ENCODE data around the gene GLMN.

The GLMN gene, protein sequence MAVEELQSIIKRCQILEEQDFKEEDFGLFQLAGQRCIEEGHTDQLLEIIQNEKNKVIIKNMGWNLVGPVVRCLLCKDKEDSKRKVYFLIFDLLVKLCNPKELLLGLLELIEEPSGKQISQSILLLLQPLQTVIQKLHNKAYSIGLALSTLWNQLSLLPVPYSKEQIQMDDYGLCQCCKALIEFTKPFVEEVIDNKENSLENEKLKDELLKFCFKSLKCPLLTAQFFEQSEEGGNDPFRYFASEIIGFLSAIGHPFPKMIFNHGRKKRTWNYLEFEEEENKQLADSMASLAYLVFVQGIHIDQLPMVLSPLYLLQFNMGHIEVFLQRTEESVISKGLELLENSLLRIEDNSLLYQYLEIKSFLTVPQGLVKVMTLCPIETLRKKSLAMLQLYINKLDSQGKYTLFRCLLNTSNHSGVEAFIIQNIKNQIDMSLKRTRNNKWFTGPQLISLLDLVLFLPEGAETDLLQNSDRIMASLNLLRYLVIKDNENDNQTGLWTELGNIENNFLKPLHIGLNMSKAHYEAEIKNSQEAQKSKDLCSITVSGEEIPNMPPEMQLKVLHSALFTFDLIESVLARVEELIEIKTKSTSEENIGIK

DNA sequence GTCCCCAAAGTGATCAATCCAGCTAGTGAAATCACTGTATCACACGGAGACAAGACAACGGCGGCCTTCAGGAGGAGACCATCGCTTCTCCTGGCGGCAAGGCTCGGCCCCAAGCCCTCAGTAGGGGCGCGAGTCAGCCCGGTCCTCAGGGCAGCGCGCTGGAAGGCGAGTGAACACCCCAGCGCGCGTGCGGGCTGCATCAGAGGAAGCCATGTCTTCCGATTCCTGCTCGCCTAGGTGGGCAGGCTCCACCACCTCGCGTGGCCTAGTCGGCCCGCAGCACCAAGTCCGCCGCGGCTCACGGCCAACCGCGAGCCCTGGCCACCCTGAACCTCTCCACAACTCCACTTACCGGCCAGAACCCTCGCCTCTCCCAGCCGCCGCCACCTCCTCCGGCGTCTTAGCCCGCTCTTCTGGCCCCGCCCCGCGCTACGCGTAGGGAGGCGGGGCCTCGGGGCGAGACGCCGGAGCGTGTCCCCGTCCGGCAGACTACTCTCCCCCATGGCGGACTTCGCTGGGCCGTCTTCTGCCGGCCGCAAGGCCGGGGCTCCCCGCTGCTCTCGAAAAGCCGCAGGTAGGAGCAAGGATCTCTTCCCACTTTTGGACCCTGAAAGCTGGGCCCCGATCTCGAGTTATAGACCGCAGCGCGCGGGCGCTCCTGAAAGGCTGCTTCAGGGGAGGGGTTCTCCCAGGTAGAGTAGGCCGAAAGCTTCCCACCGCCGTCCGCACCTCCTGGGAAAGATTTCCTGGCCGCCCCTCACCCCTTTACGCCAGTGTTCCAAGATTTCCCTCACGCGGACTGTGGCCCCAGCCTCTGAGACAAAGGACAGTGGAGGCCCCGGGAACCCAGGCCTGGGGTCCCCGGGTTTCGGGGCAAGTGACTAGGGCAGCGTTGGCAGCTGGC lies at the start of gene GLMN, which contains the start of gene RPAP2:
GLMN (minus strand) TSS at position 415 of the 904 bp plus-strand sequence. CDS start 988 bp downstream, outside the sequence.
RPAP2 (plus strand) TSS at position 487 of the 904 bp plus-strand sequence; CDS start at position 502, 15 bp downstream.
- in situ Hi-C loops (cut with MboI; ENCODE audit: low sequenced_read_pairs) = no loop called here

DNA sequence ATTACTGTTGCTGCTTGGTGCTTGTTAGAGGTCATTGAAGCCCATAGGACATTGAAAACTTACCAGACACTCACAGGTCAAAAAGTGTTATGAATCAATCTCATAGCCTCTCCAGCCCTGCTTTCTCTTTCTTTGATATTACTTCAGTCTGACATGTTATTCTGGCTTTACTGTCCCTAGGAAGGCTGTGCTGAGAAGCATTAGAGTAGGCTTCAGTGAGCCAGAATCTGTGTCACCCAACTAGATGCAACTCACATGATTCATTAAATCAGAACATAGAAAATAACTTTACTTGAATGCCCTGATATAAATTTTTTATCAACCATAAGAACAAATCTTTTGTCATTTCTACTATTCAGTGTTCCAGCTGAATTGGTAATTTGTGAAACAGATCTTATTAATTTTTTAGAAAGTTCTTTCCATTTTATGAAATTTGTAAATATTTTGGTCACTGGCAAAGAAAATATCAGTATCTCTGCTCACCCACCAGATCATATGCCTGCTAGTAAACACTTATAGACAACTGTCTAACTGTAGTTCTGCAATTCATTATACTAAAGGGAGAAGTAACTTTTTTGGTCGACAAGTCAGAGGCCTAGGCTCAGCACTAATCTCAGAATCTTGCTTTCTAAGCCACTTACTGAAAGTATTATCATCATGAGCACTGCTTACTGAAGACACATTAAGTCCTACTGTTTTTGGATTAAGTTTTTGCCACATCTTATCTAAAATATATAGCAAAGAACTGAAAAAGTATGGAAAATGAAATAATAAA lies 48.3 kb upstream of the GLMN start:
- in situ Hi-C loops (cut with MboI; ENCODE audit: low sequenced_read_pairs) = no loop called here

DNA sequence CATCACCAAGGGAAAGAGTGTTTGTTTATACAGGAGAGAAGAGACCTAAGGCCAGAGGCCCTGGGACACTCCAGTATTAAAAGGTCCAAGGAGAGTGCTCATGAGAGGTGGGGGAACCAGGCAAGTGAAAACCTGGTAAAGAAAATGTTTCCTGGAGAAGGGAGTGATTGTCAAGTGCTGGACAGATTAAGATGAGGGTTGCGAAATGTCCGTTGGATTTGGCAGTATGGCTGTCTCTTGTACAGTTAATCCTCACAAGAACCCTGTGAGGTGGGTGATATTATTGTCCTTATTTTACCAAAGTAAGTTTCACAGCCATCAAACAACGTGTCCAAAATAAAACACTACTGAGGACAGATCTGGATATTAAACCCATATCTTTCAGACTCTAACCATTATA lies 44.3 kb upstream of the GLMN start:
- in situ Hi-C loops (cut with MboI; ENCODE audit: low sequenced_read_pairs) = no loop called here

DNA sequence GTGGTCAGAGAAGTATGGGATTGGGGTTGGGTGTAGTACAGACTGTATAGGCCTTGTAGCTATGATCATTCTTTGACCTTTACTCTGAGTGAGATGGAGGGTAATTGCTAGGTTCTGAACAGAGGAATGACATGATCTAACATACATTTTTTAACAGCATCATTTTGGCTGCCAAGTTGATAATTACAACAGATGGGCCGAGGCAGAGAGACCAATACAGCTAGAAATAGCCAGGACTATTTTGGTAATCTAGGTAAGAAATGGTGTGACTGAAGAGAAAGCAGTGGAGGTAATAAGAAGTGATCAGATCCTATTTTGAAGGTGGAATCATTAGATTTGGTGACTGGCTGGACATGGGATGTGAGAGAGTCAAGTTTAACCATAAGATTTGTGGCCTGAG lies 43.6 kb upstream of the GLMN start:
- in situ Hi-C loops (cut with MboI; ENCODE audit: low sequenced_read_pairs) = no loop called here

DNA sequence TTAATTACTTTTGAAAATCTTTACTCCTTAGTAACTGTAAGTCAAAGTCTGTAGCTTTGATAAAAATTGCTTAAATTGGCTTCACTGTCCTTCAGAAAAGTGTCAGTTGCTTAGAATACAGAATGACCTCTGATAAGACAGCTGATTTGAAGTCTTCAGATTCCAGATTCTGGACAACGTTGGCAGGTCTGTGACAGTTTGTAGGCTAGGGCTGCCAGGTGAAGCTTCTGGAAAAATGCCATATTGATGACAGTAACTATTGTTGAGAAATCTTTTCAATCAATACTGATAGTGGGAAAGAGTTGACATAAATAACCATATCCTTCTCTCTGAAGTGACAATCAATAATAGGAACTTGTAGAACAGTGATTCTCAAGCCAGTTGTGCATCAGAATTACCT lies 41.4 kb upstream of the GLMN start:
- in situ Hi-C loops (cut with MboI; ENCODE audit: low sequenced_read_pairs) = no loop called here

DNA sequence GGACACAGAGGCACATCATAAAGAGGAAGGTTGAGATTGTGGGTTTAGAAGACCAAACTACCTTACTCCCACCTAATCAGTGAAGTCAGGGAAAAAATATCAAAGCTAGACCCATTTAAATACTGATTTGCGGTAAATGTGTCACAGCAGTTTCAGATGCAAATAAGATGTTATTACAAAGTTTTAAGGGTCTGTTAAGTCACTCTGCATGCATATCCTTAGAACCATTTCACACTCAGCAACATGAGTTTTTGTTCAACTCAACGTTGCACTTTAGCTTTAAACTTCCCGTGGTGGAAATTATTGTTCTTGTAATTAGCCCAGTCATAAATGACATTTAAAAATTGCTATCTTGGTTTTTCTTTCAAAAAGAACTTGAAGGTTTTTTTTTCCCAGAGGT lies 34.9 kb upstream of the GLMN start:
- in situ Hi-C loops (cut with MboI; ENCODE audit: low sequenced_read_pairs) = no loop called here

DNA sequence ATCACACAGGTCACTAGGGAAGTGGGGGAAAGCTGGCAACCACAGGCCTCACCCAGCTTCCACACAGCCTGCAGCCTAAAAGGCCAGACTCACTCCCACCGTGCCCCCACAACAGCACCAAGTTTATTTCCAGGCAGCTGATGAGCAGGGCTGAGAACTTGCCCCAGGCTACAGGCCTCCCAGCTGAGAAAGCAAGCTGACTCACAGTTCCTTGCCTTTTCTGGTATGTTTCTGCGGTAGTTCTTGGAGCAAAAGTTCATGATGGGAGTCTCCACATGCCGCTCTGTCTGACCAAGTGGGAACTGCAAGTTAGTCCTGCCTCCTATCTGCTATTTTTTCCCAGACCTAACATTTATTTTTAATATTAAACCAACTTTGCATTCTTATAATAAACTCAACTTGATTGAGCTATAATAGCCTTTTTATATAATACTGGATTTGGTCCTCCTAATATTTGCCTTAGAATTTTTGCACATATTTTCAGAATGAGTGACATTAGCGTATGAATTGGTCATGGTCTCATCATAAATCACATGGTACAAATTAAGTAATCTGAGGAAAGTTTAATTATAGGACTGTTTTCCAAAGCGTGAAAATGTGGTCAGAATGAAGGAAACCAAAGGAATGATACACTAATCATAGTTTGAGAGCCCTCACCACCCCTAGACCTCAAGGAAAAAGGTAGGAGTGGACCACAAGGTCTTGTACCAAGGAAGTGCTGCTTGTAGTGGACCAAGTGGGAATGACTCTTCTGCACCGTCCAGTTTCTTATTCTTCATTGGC lies 30.8 kb upstream of the GLMN start:
- in situ Hi-C loops (cut with MboI; ENCODE audit: low sequenced_read_pairs) = no loop called here

DNA sequence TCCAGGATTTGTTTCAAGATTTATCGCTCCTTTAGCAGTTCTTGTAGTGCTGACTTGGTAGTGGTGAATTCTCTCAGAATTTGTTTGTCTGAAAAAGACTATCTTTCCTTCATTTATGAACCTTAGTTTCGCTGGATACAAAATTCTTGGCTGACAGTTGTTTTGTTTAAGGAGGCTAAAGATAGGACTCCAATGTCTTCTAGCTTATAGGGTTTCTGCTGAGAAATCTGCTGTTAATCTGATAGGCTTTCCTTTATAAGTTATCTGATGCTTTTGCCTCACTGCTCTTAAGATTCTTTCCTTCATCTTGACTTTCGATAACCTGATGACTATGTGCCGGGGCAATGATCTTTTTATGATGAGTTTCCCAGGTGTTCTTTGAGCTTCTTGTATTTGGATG lies 29.0 kb upstream of the GLMN start:
- in situ Hi-C loops (cut with MboI; ENCODE audit: low sequenced_read_pairs) = no loop called here

DNA sequence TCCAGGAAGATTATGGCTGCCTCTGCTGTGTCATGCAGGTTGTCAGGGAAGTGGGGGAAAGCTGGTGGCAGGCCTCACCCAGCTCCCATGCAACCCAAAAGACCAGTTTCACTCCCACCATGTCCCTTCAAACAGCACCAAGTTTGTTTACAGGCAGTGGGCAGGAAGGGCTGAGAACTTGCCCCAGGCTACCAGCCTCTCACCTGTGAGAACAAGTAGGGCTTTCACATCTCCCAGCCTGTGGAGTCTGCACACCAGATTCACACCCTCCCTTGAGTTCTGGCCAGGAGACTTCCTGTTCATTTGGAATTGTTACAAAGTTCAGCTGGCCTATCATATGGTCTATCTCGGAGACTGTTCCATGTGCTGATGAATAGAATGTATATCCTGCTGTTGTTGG lies 27.9 kb upstream of the GLMN start:
- in situ Hi-C loops (cut with MboI; ENCODE audit: low sequenced_read_pairs) = no loop called here

DNA sequence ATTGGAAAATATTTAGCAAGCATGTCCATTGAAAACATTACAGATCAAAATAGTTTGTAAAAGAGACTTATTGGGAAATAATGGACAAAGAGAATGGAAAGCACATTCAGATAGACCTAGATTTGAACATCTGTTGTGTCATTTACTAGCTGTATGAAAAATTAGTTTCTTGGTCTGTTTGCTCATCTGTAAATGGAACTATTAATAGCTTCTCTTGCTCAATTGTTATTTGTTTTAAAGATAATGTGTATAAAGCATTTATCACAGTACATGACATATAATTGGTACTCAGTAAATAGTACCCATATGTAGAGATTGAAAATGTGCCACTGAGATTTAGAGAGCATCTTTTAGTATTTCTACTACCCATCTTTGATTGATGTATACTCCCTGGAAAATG lies 26.0 kb upstream of the GLMN start:
- in situ Hi-C loops (cut with MboI; ENCODE audit: low sequenced_read_pairs) = no loop called here

DNA sequence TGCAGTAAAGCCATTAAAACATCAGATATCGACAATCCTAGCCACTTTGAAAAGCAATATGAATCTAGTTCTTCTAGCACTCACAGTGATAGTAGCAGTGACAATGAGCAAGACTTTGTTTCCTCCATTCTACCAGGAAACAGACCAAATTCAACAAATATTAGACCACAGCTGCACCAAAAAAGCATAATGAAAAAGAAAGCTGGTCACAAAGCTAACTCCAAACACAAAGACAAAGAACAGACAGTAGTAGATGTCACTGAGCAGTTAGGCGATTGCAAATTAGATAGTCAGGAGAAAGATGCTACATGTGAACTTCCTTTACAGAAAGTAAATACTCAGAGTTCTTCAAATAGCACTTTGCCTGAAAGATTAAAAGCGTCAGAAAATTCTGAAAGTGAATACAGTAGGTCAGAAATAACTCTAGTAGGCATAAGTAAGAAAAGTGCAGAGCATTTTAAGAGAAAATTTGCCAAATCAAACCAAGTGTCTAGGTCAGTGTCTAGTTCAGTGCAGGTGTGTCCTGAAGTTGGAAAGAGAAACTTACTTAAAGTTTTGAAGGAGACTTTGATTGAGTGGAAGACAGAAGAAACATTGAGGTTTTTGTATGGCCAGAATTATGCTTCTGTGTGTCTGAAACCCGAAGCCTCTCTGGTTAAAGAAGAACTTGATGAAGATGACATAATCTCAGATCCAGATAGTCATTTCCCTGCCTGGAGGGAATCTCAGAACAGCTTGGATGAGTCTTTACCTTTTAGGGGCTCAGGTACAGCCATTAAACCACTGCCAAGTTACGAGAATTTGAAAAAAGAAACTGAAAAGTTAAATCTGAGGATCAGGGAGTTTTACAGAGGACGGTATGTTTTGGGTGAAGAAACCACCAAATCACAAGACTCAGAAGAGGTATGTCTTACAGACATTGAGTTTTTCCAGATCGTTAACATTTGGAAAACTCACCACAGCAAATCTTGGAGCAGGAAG lies 25.0 kb upstream of the GLMN start:
- in situ Hi-C loops (cut with MboI; ENCODE audit: low sequenced_read_pairs) = no loop called here

DNA sequence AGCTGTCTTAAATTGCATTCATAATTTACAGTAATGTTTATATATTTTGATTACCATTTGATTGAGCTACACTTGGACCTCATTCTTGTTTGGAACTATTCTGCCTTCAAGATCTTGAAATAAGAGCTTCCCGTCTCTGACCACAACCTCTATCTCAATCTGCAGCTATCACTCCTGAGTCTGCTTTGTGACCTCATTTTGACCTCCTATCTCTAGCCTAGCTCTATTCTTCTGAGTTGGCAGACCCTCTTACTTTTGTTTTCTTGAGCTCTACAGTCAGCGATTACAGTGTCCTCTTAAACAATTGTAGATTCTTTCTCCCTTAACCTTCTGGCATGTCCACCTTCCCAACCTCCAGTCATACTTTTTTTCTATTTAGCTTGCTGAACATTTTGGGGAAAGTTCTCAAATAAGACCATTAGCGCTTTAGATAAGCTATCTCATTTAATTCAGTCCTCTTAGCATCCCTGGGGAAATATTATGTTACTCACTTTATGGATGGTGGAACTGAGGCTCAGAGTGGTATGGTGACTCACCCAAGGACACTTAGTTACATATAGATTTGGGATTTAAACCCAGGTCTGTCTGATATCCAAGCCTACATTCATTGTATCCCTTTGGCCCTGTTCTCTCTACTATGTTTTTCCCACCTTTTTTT lies 19.2 kb upstream of the GLMN start:
- in situ Hi-C loops (cut with MboI; ENCODE audit: low sequenced_read_pairs) = no loop called here

DNA sequence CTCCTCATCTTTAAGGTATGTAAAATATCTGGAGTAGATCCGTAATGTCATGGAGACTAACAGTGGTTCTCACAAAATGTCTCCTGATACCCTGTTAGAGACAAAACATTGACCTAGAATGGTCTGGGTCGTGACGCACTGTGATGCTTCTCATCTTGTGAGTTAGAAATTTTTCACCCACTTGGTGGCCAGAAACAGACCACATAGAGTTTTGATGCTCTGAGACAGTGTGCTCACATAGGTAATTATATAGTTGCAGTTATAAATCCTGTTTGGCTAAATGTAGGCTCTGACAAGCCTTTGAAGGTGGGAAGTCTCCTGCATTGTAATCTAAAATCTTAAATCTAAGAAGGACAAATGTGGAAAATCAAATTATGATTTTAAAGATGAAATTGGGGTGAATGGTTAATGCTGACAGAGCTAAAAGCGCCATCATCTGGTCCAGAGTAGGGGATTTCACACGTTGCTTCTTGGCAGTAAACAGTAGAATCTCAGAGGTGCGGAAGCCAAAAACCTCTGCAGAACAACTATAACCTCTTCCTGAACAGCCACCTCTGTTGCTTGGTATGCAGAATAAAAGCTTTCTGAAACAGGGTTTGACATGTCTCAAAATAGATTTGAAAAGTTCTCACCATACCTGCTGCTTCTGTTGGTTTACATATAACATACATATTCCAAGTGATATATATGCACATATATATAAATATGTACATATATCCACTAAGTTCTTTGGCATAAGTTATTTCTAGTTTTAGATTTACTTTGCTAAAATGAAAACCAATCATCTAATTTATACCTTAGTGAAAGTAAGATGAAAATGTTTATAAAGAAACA lies 17.2 kb upstream of the GLMN start:
- in situ Hi-C loops (cut with MboI; ENCODE audit: low sequenced_read_pairs) = no loop called here

DNA sequence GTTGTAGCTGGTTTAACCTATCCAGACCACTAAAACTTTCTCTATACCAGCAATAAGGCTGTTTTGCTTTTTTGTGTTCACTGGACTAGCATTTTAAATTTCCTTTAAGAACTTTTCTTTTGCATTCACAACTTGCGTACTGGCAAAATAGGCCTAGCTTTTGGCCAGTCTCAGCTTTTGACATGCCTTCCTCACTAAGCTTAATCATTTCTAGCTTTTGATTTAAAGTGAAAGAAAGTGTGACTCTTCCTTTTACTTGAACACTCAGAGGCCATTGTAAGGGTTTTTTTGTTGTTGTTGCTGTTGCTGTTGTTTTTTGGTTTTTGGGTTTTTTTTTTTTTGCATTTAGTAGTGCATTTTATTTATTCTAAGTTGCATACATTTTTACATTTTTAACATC lies 15.2 kb upstream of the GLMN start:
- in situ Hi-C loops (cut with MboI; ENCODE audit: low sequenced_read_pairs) = no loop called here

DNA sequence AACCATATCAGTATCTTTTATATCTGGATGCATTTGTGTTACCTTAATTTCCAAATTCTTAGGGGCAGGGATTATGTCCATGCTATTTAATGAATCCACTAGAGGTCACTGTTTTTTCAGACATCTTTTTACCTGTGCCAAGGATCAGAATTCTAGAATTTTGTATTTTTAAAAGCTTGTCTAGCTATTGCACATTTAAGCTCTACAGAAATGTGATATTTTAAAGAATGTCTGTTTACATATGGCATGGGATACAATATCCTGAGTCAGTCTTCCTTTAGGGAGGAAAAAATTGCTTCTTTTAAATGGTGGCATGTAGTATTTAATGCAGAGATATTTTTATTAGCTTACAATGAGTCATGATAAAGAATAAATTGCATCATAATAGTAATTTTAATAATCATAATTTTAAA lies 11.4 kb upstream of the GLMN start:
- in situ Hi-C loops (cut with MboI; ENCODE audit: low sequenced_read_pairs) = no loop called here

DNA sequence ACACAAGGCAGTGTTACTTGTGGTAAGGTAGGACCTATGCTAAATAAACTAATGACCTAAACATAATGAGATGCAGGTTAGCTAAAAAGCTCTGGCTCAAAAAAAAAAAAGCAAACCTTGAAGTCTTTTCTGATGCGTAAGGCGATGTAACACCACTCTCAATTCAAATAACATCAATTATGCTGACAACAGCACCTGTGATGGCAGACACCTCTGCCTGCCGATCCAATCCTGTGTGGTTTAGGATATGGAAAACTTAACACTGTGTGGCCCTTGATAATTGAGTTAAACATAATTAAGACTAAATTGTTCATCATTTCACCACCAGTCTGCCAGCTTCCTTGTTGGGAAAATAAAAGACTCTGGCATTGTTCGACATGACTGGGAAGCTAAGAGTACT lies 9.2 kb upstream of the GLMN start:
- in situ Hi-C loops (cut with MboI; ENCODE audit: low sequenced_read_pairs) = no loop called here

DNA sequence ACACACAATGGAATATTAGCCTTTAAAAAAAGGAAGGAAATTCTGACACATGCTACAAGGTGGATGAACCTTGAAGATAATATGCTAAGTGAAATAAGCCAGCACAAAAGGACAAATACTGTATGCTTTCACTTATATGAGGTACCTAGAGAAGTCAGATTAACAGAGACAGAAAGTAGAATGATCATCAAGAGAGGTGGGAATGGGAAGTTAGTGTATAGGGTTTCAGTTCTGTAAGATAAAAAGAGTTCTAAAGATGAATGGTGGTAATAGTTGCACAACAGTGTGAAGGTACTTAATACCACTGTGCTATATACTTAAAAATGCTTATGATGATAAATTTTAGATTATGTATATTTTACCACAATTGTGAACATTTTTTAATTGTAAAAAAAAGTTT lies 7.2 kb upstream of the GLMN start:
- in situ Hi-C loops (cut with MboI; ENCODE audit: low sequenced_read_pairs) = no loop called here

Data from hTERT RPE-1 (cell line).